HG03066 (cell line): ENCODE measurements around the gene KLHL10.

Experiments used
- ATAC-seq: cut with Tn5 transposase; IDR thresholded peaks from one replicate; pipeline ENCODE4 v1.9.1; 2021; ENCODE audit warnings: low read depth; ENCODE audit not compliant: unreplicated experiment

Gene KLHL10

DNA sequence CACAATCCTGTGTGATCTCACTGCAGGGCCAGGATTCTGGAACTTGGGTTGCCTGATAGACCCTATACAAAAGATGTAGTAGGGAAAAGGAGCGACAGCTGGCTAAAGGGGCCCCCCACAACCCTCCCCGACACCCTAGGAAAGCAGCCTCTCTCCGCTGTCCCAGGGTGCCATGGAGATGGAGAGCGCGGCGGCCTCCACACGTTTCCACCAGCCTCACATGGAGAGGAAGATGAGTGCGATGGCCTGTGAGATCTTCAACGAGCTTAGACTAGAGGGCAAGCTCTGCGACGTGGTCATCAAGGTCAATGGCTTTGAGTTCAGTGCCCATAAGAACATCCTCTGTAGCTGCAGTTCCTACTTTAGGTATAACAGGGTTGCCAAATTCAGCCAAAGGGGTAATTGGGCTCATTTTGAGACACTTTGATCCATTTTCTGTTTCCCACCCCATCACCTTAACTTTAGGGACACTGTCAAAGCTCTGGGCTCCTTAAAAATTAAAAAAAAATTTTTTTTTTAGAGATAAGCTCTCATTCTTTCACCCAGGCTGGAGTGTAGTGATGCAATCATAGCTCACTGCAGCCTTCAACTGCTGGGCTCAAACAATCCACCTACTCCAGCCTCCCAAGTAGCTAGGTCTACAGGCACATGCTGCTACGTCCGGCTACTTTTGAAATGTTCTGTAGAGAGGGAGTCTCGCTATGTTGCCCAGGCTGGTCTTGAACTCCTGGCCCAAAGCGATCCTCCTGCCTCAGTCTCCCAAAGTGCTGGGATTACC, at the start of gene KLHL10:
Gene KLHL10, plus strand, starts transcription at position 65 of the 778 bp plus-strand sequence. Its CDS starts 108 bp downstream, at position 173.
- ATAC-seq: no peak

DNA sequence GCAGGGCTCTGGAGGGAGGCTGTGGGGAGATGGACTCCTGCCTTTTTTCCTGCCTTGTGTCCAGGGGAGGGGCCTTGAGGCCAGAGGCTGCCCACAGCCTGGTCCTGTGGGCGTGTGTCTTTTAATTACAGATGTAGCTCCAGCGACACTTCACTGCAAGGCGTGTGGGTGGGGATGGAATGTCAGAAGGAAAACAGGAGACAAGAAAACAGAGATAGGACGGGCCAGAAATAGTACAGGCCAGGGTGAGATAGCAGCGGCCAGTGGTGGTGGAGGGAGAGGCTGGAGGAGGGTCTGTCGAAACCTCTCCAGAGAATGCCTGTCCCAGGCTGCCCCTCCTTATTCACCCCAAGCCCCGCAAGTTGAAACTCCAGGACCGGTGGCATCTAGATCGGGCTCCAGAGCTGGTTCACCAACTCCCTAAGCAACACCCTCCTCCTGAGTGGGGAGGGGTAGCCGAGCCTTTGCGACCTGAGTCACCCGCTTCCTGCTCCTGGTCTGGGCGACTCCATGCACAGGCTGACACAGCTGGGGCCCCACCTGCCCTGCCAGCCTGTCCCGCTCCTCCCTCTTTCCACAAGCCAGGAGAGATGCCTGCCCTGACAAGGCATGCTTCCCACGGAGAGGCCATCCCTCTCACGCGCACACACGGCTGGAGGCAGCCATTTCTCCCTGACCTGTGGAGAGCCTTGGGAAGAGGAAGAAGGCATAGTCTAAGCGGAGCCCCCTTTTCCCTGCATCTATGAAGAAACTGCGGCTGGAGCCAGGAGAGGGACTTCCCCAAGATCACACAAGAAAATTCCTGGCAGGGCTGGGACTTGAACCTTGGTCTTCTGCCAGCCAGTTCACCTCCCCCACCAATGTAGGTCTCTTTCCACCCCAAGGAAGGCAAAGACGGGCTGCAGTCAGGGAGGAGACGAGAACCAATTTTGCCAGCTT, 44.5 kb upstream of the KLHL10 start:
- no peak for ATAC-seq

DNA sequence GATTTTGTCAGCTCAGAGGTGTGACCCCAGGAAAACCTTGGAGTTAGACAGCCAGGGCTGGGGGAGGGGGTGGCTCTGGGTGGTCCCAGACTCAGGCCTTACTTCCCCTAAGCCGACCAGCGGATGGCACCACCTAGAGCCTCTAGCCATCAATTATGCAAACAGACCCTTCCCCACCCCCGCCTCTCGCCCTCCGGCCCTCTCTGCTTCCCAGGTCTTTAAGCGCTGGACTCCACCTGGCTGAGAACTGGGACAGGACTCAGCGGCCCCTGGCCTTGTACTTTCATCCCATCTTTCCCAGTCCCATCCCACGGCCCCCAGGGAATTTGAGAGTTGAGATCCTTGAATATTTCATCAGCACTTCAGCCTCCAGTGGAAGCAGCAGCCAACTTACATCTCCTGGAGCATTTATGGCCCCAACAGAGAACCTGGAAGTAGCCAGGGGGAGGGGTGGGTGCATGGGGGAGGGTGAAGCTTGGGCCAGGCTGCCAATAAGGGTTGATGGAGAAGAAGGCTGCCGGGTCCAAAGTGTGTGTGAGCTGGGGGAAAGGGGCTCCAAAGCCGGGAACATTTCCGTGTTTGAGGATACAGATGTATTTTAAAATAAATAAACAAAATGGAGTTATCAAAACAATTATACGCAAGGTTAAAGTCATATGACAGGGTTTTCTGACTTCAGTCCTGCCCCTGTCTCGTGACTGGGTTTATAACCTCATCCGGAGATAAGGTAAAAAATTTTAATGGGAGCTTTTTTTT, 43.7 kb upstream of the KLHL10 start:
- no peak for ATAC-seq

DNA sequence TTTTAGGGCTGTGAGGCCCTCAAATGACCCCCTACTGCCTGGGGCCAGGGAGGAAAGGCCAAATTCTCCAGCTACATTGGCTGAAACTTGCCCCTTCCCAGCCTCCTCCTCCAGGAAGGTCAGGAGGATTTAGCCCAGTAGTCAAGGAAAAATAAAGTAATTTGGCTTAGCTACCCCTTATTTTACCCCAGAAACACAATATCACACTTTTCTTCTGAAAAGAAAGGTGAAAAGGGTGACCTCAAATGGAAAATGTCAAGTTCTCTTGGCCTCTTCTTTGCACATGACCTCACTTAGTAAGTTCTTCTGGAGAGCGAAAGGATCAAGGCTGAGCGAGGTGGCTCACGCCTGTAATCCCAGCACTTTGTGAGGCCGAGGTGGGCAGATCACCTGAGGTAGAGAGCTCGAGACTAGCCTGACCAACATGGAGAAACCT, 43.1 kb upstream of the KLHL10 start:
- ATAC-seq: no peak

DNA sequence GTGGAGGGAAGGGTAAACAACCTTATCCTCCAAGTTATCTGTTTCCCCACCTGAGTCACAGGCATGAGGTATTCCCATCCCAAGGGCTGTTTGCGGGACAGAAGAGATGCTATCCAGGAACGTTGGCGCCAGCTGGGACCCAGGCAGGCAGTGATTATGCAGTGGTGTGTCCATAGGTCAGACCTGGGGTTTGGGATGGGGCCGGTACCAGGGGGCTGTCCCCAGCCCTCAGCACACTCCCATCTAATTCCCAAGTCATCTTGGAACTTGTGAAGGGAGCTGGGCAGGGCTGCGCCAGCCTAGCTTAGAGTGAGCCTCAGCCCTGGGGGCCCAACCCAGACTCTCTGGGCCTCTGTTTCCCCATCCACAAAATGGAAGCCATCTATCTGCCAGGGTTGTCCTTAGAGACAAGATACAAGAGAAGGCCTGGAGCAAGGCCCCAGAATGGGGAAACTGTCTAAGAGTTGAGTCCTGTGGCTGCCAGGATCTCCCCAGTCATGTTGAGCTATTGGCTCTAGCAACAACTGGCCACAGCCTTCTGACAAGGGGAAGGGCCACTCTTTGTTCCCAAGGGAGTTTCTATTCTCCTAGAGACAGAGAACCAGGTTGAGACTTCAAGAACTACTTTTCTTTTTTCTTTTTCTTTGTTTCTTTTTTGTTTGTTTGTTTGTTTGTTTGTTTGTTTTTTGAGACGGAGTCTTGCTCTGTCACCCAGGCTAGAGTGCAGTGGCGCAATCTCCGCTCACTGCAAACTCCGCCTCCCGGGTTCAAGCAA, 41.3 kb upstream of the KLHL10 start:
- ATAC-seq: no peak

DNA sequence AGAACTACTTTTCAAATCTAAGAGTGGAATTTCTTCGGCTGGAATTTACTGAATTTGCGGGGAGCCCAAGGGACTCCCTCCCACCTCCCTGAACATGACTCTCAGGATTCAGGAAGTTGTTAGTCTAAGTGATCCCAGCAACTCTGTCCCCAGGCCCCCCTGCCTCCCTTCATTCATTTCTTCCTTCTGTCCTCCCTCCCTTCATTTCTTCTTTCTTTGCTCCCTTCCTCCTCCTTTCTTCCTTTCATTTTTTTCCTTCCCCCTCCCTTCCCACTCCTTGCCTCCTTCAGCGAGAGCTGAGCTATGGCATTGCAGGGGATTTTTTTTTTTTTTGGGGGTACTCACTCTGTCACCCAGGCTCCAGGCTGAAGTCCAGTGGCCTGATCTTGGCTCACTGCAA, 40.2 kb upstream of the KLHL10 start:
- ATAC-seq: no peak

DNA sequence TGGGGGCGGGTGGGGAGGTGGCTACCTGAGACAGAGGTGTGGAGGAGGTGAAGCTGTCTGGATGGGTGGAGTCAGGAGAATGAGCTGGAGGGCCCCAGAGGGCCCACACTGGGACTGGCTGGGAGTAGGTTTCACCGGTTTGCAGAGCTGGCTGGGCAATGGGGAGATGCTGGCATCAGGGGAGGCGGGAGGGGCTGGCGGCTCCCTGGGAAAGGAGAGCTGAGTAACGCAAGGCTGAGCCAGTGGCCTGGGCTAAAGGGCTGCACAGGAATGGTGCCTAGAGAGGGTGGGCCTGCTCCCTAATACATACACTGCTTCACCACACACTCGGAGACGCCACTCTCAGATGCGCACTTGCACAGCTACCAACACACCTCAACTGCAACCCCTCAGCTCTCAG, 38.3 kb upstream of the KLHL10 start:
- ATAC-seq: no peak

DNA sequence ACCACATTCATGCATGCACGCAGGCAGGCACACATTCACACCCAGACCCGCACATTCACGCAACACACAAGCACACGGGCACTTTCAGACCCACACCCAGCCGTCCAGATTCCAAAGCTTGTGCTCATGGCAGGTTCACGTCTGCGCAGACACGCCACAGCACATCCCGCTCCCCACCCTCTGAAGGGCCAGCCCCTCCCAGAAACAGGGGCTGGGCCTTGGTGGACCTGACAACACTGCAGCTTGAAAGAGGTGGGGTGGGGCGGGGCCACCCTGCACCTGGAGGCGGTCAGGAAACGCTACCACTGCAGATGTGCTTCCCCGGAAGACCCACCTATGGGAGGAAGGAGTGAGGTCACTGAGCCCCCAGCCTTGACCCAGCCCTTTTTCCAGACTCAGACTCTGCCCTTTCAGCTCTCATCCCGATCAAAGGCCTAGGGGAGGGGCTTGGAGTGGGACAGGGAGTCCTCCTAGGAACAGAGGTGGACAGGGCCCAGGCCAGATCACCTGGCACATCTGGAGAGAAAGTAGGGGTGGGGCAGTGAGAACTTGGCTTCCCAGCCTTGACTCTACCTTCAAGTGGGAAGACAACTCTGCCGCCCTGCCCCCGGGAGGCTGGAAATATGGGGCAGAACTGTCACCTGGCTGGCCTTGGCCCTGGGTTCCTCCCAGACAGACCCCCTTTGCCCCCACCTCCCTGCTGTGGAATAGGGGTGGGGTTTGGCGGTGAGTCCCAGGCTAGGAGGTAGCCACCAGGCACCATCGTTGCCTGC, 36.8 kb upstream of the KLHL10 start:
- no peak for ATAC-seq

DNA sequence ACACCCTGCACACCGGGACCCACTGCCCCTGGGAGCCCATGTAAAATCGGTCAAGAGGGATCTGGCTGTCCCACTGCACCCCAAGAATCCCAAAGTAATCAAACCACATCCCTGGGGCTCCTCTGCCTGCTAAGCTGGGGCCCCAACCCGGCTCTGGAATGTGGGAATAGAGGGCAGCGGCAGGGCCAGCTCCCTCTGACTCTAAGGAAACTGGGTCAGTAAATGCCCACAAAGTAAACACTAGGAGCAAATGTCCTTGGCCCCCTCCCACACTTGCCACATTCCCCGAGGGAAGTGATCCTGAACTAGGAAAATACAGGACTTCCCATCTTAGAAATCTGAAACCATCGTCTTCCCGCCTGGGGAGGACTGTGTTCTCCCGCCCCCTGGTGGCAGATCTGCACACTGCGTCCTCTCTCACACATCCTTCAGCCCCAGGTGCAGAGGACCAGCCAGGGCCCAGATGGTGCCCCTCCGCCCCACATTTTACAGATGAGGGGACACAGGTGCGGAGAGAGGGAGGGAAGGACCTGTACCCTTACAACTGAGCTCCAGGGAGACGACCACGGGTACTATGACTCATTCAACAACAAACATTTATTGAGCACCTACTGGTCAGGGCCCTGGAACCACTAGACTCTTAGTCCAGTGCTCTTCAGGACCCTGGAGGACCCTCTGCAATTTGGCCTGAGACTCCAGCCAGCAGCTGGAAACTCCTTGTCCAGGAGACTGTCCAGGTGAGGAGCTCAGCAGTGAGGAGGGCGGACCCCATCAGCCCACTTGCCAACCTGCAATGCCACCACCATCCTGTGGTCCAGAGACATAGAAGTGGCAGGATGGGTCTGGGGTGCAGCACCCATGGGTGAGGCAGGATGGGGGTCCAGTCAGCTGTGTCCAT, 36.0 kb upstream of the KLHL10 start:
- ATAC-seq: no peak

DNA sequence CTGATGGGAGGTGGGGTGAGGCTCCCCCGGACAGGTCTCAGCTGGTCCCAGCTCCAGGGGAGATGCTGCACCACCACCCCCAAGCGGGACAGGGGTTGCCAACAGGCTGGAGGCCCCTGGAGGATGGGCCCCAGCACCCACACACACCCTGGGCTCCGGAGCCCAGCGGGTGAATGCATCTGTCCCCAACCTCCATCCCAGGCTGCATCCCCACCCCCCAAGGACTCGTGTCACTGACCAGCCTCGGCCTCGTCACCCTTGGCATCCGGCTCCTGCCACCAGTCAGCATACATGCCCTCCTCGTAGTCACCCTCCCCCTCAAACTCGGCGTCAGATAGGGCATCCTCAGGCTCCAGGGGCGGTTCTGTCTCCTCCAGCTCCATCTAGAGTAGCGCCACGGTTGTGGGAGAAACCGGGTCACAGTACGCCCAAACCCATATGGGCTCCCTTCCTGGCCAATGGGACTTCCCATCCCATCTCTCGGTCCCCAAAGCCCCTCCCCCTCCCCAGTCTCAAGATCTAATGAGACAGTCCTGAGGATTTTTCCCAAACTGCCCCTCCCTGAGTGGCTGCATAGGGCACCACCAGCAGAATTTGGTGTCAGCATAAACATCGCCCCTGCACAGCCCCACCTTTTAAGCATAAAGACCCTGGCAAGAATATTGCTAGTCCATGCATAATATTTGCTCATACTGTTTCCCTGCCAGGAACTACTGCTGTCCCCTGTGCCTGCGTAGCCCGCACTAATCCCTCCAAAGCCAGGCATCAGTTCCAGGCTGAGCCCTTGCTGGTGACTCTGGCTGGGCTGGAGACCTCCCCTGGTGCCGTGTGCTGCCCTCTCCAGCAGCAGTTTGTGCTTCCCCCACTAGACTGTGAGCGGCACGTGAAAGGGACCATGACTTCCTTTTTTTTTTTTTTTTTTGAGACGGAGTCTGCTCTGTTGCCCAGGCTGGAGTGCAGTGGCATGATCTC, 34.3 kb upstream of the KLHL10 start:
- no peak for ATAC-seq

DNA sequence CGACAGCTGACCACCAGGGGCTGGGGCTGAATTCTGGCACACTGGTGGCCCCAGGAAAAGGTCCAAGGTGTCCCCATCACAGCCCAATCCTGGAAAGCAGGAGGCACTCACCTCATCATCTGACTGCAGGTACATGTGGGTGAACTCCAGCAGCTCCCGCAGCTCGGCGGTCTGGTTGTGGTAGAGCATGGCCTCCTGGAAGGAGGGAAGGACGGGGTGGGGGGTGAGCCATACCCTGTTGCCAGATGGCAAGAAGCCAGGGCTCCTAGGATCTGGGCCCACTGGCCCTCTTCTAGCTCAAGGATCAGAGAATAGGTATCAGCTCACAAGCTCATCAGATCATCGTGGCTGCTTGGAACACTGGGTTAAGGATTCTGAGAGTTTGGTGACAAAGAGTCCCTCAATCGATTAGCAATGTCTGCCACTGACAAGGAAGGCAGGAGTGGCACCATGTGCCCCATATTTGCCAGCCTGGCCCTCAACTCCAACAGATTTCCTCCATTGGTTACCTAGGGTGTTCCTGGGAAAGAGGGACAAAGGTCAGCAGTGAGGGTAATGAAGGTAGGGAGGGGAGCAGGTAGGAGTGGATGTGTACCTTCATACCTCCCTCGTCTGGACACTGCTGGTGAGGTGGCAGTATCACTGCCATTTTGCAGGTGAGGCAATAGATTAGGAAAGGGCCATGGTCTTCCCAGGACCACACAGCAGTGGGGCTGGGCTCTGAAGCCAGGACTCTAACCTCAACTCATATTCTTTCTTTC, 30.8 kb upstream of the KLHL10 start:
- ATAC-seq: no peak

DNA sequence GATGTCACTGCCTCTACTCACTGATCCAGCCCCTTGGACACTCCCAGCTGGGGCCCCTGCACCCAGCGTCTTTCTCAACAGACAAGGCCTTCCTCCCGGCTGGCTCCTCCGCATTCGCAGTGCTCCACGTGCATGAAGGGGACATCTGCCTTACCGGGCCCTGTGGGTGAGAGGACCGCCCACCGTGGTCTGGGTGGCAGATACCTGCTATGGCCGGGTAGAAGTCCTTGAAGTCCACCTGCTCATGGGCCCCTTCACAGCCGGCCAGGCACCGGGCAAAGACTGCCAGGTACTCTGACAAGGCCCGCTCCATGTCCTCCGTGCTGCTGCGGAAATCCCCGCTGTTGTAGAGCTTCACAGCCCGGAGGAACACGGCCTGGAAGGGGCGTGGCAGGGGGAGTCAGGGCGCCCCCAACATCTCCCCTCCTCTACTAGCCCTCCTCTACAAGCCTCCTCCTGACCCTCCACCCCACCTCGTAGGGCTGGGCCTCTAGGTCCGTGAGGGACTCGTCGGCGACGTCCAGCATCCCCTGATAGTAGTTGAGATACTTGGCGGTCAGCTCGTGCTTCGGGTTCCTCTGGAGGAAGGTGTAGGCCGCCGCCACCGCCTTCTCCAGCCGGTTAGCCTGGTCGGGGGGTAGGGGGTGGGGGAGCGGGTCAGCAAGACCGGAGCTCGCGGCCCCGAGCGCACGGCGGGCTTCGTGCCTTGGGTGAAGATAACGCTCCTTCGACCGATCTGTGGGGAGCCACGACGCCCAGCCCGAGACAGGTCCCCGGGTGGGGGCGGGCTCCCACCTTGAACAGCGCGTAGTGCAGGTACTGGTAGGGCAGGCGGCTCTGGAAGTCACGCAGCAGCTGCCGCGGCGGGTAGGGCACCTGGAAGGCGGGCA, 26.7 kb upstream of the KLHL10 start:
- no peak for ATAC-seq

DNA sequence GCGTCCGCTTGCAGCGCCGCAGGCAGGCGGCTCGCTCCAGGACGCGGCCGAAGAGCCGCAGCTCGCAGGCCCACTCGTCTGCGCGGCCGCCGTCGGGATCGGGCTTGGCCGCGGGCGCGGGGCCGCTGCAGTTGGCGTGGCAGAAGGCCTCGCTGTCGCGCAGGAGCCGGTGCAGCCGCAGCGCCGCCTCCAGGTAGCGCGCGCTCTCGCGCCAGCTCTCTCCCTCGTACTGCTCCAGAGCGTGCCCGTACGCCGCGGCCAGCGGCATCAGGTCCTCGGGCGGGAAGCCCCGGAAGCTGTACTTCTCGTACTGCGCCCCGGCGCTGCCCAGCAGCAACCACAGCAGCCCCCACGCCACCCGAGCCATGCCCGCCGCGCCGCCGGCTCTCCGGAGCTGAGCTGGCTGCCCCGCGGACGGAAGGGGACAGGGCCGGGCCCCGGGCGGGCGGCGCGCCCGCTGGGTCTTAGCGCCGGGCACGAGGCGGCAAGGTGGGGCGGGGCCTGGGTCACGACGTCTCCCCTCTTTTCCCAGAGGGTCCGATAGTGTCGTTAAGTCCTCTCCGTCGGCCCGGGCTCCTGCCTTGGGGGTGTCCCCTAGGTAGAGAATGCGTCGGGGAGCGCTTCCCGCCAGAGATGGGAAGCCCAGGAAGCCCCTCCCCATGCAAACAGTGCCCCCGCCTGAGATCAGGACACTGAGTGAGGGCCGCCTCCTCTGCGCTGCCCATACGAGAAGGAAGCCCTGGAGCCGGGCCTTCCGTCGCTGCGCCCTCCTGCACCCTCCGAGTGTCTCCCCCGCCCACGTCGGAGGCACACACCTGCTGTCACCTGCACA, 25.9 kb upstream of the KLHL10 start, which contains the start of gene P3H4:
Gene P3H4, minus strand, starts transcription at position 401 of the 832 bp plus-strand sequence. Its CDS starts 34 bp downstream, at position 367.
- ATAC-seq: no peak

DNA sequence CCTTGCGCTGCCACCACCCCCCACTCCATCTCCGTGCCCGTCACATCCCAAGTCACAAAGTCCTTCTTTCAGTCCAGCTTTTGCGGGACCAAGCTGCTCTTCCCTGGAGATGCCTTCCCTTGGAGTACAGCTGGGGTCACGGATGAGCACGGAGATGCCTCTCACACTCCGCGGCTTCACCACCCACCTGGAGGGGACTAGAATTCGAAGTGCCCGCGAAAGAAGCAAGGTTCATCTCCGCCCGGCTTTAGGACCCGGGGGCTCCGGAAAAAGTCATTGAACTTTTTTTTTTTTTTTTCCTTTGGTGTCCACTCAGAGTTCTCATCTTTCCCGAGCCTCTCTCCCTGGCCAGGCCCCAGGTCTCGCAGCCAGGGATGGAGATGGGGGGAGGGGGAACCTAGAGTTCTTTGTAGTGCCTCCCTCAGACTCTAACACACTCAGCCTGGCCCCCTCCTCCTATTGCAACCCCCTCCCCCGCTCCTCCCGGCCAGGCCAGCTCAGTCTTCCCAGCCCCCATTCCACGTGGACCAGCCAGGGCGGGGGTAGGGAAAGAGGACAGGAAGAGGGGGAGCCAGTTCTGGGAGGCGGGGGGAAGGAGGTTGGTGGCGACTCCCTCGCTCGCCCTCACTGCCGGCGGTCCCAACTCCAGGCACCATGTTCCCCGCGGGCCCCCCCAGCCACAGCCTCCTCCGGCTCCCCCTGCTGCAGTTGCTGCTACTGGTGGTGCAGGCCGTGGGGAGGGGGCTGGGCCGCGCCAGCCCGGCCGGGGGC, 25.1 kb upstream of the KLHL10 start, which contains the start of gene FKBP10:
Gene FKBP10, plus strand, starts transcription at position 624 of the 771 bp plus-strand sequence. Its CDS starts 31 bp downstream, at position 655.
- no peak for ATAC-seq
